ENCODE results near the gene CYB5R3.

- TF ChIP-seq CTCF (IDR thresholded peaks at IDR 0.05; ENCODE audit: insufficient read depth, low read depth, low read length) (no peak), EZH2 (IDR thresholded peaks at IDR 0.05; ENCODE audit: insufficient read depth, low read length) (no peak)
Measured at GRCh38 chr22:42643634-42644421, 5.4 kb downstream of the CYB5R3 start.

Data from astrocyte (in vitro differentiated cells and primary cell).